Stimulated activated CD8-positive, alpha-beta memory T cell treated with anti-CD3 and anti-CD28 coated beads, Interleukin-4, amount 100 ng/mL, for 48 hours (primary cell): ENCODE results near the gene PTPRN2.
"Not testable (repeated sequence)": the region's sequence is repeated elsewhere in the genome, so short reads cannot be mapped to it uniquely, and the experiment has no call there.

Source experiments
- DNase-seq: peaks from one replicate; pipeline ENCODE4 v3.0.0-alpha.2; 2020

PTPRN2 gene

DNA sequence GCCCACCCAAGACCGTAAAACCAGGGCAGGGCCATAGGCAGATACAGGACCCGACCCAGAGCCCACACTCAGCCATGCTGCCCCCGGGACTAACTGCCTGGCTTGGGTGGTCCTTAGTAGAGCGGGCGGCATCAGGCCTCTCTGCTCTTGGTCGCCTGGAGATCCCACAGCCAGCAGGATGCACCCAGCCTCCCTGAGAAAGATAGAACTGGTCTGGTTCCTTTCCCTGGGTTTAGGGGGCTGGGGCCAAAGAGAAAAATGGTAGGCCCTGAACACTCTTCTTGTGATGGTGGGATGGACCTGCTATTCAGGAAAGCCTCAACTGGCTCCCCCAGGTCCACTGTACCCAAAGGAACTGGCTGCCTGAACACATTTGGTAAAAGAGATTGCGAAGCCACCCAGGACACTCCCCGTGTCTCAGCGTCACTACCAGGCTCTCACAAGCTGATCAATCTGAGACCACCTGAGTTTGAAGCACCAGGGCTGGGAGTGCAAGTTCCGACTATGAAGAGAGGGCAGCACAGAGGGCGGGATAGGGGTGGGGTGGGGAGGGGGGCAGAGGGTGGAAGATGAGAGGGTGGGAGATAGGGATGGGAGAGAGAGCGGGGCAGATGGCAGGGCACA, 659.3 kb downstream of the PTPRN2 start:
- DNase-seq = no peak

DNA sequence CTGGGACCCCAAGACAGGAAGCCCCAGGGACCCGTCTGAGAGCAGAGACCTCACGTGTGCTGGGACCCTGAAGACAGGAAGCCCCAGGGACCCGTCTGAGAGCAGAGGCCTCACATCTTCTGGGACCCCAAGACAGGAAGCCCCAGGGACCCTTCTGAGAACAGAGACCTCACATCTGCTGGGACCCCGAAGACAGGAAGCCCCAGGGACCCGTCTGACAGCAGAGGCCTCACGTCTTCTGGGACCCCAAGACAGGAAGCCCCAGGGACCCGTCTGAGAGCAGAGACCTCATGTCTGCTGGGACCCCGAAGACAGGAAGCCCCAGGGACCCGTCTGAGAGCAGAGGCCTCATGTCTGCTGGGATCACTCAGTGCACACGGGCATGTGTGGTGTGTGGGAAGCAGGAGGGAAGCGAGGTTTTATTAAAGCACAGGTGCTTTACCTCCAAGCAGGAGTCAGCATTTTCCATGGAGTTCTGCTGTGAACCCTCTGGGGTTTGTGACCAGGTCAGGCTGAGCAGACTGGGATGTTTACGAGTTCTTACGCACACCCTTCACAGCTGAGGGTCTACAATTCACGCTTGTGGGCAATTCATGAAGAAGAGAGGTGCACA, 660.2 kb downstream of the PTPRN2 start:
- no peak for DNase-seq

DNA sequence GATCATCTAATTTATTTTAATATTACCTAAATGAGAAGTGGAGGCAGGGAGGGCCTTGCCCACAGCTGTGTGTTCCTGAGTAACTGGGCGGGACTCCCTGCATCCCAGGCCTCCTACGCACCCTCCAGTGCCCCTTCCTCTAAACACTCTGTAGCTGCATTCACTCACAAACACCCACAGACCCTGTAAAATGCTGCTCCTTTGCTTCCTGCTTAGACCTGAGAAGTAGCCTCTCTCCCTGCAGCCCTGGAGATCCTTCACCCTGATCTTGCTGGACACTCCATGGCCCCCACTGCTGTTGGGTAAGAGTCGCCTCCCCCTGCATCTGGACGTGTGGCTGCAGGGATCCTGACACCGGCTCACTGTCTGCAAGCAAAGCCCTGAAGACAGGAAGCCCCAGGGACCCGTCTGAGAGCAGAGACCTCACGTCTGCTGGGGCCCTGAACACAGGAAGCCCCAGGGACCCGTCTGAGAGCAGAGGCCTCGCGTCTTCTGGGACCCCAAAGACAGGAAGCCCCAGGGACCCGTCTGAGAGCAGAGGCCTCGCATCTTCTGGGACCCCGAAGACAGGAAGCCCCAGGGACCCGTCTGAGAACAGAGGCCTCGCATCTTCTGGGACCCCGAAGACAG, 661.0 kb downstream of the PTPRN2 start:
- DNase-seq = no peak

DNA sequence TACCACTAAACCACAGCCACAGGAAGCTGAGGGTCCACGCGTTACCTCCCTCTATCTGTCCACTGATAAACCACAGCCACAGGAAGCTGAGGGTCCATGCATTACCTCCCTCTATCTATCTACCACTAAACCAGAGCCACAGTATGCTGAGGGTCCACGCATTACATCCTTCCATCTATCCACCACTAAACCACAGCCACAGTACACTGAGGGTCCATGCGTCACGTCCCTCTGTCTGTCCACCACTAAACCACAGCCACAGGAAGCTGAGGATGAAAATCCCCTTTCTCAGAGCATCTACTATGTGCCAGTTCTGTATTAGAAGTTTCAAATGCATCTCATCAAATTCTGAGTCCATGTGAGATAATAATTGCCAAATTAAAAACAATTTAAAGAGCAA, 661.5 kb downstream of the PTPRN2 start:
- DNase-seq = no peak

DNA sequence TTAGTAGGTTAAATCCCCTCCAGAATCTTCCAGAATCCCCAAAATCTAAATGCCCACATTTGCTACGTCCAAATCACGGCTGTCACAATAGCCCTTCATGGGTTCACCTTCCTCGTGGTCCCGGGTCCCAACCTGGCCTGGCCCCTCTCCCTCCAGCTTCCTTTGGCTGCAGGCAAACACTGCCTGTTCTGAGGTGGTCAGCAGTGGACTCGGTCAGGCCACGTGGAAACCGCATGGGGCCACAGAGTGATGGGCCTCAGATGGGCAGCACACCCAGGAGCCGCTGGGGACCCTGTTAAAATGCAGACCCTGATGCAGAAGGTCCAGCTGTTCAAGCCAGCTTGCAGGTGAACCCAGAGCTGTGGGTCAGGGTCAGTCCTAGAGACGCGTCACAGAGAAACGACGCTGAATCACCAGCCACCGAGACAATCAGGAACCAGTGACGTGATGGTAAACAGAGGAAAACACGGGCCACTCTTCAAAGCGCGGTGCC, 662.2 kb downstream of the PTPRN2 start:
- DNase-seq = no peak

DNA sequence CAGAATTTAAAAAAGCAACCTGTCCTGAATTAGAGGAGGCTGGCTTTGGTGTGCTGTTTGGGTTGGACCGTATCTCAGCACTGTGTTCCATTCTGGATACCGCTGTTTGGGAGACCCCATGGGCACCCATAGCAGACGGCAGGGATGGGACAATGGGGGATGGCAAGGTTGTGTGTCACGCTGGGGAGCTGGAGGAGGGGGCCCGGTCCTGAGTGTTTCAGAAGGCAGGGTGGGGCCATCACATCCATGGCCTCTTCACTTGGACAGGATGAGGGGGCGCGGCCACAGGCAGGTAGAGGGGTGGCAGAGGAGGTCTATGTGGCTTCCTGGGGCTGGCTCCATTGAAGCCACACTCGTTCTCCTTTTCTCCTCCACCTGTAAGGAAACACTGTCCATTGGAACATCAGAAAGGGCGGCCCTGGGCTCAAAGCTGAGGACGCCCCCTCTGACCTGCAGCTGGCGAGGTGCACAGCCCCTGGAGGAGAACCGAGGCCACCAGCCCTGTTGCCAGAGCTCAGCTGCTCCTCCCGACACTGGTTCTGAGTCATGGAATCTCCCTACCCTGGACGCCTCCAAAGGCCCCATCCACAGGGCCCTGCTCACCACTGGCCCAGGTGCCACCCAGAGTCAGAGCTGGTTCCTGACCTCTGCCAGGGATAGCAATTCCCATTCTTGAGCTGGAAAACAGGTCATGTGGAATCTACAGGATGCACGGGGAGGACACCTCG, 663.6 kb downstream of the PTPRN2 start:
- no peak for DNase-seq

DNA sequence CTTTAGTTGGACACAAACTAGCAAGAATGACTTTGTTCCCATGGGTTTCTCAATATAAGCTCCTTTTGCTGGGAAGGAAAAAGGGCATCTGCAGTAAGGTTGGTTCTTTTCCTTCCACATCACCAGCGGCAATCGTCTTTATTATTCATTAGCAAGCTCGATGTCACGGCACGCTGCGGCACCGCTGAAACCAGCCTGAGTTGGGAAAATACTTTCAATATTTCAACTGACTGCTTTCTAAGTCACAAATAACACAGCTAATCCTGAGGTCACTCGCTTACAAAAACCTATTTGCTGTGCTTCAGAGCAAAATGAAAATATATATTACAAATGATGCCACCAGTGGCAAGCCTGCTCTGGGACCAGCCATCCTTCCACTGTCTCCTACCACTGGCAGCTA, 665.0 kb downstream of the PTPRN2 start:
- DNase-seq = no peak

DNA sequence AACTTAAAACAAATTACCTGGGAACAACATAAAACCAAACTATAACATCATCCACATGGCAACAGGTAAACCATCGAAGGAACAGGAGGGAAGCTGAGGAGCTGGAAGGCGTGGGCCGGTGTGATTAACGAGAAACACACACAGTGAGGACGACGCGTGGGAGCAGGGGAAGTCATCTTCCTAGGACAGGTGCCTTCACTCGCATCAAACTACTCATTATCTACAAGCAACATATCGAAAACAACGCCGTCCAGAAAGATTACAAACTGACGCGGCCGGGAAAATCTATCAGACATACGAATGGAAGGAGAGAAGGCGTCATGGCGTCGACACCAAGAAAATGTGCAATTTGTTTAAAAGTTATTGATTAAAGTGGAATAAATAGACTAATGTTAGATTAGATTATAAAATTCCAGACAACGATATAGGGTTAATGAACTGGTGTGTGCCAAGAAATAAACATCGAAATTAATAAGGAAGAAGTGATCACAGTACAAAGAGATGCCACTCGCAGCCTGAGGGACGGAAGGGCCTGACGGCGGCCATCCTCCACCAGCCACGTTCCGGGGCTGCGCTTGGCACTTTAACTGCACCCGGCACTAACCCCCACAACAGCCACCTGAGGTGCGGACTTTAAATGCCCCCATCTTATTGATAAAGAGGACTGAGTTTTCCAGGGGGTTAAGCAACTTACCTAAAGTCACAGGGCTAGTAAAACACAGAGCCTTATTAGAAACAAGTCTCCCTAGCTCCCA, 669.1 kb downstream of the PTPRN2 start:
- no peak for DNase-seq

DNA sequence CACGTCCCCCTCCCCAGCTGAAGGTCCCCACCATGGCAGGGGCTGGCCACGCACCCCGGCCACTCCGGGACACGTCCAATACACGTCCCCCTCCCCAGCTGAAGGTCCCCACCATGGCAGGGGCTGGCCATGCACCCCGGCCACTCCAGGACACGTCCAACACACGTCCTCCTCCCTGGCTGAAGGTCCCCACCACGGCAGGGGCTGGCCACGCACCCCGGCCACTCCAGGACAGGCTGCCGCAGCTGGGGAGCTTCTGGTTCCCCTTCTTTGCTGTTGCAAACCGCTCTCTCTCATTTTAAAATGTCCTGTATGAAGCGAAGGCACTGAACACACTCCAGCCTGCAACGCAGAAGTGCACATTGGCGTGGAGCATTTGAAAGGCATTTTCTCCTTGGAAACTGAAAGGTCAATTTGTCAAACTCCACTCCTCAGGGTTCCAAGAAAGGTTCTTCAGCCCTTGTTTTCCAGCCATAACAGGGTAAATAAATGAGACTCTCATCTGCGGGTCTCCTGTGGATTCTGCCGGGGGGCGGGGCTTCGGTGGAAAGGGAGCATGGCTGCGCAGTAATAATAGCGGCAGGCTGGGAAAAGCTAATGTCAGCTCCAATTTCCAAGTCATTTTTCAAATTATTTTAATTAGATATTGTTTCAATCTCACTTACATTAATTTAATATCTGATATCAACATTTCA, 670.5 kb downstream of the PTPRN2 start:
- no peak for DNase-seq

DNA sequence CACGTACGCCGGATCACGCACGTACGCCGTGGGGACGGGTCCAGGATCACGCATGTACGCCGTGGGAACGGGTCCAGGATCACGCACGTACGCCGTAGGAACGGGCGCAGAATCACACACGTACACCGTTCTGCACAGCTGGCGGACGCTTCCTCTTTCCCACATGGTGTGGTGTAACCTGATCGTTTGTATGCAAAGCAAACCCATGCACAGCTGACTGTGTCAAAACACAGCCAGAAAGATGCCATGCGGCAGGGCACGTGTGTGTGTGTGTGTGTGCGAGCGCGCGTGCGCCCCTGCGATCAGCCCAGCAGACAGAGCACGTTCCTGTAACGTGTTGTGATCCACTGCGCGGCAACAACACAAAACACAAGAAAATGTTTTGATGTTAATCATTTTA, 677.2 kb downstream of the PTPRN2 start:
- no peak for DNase-seq

DNA sequence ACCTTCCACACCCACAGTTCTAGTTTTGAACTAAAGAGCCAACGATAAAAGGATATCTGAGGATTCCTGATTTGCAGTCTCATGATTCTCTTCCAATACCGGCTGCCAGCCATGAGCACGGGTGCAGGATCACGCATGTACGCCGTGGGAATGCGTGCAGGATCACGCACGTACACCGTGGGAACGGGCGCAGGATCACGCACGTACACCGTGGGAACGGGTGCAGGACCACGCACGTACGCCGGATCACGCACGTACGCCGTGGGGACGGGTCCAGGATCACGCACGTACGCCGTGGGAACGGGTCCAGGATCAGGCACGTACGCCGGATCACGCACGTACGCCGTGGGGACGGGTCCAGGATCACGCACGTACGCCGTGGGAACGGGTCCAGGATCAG, 677.6 kb downstream of the PTPRN2 start:
- DNase-seq = not testable (repeated sequence)

DNA sequence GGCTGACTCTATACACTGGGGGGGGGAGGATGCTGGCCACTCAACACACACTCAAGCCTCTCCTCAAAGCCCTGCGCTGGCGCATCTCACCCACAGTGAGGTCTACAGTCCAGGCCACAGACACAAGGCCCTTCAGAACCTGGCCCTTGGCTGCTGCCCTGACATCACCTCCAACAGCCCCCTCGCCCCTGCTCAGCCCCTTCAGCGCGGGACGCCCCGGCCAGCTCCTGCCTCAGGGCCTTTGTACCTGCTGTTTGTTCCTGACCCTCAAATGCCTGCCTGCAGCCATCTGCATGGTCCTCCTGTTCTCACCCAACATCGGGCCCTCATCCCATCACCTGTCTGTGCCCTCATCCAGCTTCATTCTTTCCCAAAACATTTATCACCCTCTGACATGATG, 678.3 kb downstream of the PTPRN2 start:
- no peak for DNase-seq

DNA sequence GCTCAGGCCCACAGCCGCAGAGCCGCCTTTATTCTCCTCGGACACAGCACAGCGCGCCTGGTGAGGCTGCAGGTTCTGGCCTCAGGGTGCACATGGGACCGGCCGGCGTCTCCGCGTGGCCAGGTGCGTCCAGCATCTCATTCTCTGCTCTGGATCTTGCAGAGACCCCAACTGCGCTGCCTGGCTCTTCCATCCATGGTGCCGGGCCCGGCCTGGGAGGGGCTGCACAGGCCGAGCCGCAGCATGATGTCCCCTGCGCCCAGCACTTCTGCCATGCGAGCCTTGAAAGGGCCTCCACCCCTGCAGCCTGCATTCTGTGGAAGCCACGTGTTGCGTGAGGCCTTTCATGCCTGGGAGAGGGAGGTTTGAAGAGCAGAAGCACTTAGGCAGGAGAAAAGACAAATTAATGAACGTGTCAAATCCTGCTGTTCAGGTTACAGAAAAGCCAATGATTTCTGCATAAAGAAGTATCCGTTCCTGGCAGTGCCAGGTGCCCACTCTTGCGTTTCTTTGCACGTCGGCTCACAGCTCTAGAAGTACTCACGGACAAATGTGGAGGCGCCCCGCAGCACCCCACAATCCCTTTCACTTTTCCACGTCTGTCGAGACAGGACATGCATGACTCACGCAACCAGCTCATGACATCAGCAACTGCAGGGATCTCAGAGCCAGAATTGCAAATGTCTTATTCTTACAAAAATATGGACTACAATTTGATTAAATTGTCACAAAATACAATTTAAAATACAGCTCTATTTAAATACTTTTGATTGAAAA, 679.4 kb downstream of the PTPRN2 start:
- DNase-seq = no peak

DNA sequence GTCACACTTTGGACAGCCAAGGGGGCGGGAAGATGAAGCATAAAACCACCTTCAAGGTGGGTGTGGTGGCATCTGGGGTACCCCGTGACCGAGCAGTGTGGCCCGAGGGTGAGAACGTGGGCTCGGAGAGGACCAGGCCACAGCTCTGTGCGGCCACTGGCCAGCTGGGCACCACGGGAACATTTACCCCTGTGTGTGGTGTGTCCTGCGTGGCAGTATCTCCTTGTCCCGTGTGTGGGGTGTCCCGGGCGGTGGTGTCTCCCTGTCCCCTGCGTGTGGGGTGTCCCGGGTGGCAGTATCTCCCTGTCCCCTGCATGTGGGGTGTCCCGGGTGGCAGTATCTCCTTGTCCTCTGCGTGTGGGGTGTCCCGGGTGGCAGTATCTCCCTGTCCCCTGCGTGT, 680.5 kb downstream of the PTPRN2 start:
- DNase-seq = no peak

DNA sequence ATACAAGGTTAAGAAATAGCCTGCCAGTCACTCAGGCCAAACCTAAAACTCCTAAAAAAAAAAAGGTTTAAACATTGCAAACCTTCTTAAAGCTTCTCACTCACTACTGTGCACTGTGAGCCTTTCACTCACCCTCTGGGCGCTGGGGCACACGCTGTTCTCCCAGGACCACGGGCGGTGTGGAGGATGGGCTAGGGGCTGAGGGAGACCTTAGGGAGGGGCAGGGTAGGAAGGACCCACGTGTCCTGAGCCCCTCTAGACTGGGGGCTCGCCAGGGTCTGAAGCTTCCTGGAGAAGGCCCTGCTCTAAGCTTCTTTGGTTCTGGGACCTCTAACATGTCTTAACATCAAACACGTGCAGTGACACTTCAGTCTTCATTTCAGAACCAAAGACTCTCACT, 681.0 kb downstream of the PTPRN2 start:
- DNase-seq = no peak

DNA sequence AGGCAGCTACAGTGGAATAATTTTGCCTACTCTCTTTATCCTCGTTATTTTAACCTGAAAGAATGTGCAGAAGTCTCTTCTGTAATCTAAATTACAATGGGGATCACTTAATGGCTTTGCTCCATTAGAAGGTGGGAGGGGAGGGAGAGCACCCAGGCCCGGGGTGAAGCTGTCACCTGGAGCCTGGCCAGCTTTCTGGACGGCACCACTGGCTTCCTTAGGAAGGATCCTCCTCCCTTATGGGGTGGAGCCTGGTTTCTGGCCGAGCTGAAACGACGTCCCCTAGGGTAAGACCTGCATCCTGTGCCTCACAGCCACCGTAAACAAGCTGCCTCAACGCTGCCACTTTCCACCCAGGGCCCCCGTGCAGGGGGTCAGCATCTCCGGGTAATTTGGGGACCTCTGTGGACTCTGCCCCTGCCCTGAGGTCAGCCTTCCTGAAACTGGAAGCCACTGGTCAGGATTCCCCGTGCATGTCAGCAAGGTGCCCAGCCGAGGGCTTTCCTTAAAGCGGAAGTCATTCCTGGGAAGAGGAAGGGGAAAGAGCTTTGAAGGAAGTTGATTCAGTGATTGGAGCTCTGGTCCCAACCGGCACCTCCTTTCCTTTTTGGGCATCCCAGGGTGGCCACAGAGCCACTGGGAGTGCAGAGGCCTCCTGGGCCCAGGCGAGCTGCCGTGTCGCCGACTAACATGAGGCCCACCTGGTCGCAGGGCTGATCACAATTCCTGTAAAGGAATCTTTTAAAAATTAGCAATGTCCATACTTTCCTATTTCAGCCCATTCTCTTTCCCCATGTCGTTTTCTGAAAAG, 681.8 kb downstream of the PTPRN2 start:
- DNase-seq = no peak

DNA sequence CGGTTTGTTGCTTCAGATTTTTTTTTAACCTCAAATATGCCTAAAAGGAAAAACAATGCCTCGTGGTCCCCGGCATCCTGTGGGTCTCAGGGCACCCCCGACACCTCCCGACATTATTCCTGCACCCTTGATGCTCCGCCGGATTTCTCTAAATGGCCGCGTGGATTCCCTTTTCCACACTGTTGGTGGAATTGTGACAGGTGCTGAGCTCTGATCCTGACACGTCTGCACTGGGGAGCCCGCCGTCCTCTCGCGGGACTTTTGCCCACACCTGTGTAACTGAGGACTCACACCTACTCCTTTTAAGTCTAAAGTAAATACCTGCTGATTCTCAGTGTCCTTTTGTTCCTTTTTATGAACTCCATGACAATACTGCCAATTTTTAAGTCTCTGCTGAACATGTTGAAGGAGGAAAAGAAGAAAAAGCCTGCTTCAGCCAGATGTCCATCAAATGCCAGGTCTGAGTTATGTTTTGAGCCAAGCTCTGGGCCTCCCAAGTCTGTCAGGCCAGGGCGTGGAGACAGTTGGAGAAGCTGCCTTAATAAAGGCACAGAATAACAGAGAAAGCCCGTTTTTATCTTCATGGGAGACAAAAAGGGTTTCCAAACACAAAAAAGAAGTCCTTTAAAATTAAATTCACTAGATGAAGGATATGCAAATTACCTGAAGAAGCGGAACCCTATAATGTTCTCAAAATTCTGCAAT, 682.6 kb downstream of the PTPRN2 start:
- DNase-seq = no peak

DNA sequence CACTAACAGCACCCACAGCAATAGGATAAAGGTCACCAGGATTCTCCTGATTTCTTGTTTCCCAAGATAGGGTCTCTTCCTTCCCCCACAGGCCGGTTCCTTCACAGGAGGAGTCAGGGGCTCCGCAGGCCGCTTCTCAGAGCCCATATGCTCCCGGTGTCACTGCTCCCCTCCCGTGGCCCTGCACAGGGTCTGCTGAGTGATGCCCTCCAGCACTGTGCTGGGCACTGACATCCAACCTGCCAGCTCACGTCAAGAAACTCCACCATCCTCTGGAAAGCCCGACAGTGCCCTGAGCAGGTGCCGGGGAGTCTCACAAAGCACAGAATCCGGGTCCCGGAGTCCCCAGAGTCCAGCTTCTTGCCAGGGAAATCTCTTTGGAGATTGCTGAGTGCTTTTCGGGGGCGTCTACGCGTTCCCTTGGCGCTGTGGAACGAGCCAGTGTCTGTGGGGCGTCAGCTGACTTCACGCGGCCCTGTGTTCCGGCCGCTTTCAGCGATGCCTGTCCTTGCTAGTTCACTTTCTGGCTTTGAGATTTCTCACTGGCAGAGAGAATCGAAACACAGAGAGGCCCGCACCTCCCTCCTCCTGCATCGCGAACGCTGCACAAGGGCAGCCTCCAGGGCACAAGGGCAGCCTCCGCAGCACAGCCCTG, 683.3 kb downstream of the PTPRN2 start:
- no peak for DNase-seq

DNA sequence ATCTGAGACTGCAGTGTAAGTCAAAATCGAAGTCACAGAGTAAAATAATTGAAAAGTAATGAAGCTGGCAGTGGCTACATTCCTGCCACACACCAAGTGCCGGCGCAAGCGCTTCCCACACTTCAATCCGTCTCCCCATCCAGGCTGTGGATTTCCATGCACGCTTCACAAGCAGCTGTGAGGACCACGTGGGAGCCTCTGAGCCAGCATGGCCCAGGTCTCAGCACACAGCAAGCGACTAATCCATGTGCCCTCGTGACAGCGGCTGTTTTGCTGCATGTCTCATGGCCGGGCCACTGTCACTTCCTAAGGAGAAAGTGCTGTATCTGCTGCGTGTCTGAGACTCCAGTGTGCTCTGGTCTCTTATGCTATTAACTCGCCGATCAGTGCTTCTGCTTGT, 683.9 kb downstream of the PTPRN2 start:
- DNase-seq = no peak

DNA sequence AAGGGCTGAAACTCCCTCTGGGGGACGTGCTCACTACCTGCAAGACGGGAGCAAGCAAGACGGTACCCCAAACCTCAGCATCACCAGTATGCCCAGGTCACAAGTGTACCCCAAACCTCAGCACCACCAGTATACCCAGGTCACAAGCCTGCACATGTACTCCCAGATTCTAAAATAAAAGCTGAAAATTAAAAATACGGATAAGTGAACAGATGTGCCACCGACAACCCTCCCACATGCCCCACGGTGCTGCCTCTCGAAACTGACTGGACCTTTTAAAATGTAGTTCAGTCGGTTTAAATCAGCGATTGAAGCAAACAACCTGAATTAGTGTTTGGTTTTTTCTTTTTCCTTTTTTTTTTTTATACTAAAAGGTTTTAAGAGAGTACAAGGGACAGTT, 684.3 kb downstream of the PTPRN2 start:
- no peak for DNase-seq
